D721Med (cell line): ENCODE results near the gene BAG5.

Source experiments
- DNase-seq: peaks from one replicate; pipeline ENCODE4 v3.0.0; 2011; ENCODE audit warnings: low spot score; ENCODE audit not compliant: insufficient read length
- FAIRE-seq: peaks from 2 replicates; lab custom pipeline; 2011; peaks lifted over from hg19 to GRCh38; lab: Jason Lieb, UNC
- TF ChIP-seq, protein P1 (sequence below): IDR thresholded peaks from 2 replicates; pipeline ENCODE4 v1.5.1; 2012; ENCODE audit warnings: mild to moderate bottlenecking, control low read depth; ENCODE audit not compliant: insufficient read depth; ENCODE audit errors: missing control alignments

Gene BAG5

DNA sequence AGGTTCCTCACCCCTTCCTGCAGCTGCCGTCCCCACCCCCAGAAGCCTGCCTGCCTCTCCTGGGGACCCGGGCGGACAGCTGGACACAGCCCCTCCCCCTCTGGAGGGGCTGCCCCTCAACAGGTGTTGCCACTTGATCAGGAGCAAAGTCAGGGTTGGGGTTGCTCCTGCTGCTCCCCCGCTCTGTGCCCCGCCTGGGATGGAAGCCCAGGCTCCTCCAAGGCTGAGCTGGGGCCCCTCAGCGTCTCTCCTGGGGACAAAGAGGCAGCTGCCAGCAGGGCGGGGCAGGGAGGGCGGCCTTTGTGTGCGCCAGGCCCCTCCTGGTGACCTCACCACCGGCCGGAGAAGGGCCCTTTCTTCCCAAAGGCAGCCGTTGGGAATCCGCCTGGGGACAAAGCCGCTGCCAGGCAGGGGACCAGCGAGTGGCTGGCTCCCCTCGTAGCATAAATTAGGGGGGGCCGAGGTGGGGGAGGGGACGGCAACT is 19.8 kb downstream of the BAG5 start:
- DNase-seq = no peak
- TF ChIP-seq, protein P1, sequence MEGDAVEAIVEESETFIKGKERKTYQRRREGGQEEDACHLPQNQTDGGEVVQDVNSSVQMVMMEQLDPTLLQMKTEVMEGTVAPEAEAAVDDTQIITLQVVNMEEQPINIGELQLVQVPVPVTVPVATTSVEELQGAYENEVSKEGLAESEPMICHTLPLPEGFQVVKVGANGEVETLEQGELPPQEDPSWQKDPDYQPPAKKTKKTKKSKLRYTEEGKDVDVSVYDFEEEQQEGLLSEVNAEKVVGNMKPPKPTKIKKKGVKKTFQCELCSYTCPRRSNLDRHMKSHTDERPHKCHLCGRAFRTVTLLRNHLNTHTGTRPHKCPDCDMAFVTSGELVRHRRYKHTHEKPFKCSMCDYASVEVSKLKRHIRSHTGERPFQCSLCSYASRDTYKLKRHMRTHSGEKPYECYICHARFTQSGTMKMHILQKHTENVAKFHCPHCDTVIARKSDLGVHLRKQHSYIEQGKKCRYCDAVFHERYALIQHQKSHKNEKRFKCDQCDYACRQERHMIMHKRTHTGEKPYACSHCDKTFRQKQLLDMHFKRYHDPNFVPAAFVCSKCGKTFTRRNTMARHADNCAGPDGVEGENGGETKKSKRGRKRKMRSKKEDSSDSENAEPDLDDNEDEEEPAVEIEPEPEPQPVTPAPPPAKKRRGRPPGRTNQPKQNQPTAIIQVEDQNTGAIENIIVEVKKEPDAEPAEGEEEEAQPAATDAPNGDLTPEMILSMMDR = no peak
- no peak for FAIRE-seq

DNA sequence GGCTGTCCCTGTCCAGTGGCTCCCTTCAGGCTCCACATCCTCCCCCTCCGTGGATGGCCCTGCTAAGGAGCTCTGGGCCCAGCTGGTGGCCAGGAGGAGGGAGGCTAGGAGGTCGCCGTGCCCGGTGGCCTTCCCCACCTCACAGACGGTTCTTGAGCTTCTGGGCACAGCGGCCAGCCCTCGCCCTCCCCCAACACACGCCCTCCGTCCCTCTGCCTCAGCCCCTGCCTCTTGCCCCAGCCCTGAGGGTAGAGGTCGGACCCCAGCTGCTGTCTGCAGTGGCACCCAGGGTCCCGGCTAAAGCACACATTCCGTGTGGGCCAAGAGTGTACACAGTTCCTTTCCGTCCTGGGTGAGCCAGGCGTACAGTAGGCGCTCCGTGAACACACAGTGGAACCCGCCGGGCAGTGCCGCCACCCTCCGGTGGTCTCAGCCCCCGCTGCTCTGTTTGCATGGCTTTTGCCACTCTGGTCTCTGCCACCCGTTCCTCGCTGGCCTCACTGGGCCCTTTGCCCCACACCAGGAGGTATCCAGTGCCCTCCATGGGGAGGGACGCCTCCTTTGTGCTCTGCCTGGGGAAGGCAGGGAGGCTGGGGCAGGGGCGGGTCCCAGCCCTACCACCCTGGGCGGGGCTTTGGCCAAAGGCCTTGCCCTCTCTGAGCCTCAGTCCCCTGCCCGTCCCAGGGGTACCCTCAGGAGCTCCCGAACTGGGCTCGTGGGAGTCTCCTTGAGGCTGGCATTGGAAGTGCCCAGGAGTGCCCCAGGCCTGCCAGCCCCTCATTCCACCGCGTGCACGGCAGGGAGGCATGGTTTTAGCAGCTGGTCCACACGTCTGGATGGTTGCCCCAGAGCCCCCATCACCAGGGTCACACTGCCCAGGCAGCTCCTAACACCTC is 20.5 kb downstream of the BAG5 start:
- DNase-seq (no peak), FAIRE-seq (no peak)
- TF ChIP-seq, protein P1 = no peak

DNA sequence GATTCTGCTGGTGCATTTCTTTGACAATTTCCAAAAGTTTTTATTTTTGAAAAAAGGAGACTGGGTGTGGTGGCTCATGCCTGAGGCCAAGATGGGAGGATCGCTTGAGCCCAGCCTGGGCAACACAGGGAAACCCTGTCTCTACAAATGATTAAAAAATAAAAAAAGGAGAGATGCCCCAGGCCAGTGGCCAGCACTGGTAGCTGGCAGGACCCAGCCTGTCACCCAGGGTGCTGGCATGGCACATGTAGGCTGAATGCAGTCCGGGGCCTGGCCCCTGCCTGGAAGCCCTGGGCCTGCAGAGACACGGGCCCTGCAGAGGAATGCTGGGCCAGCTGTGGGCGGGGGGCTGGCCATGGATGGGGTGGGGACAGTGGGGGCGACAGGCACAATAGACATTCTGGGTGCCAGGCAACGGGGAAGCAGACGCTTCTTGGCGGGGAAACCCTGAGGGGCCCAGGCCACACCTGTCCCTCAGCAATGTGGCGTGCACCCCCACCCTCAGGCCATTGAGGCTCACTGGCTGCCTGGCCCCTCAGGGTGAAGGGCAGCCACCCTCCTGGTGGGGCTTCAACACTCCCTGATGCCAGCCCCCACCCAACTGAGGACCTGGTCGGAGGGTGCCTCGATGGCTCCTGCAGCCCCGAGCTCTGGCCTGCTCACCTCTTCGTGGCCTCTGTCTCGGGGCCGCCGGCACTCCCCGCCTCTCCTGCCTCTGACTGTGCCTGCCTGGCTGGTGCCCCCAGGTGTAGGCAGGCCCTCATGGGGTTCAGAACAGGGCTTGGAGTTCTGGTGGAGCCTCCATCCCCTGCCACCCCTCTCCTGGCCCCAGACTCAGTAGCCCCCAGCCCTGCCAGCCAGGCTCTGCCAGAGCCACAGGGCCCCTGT is 21.4 kb downstream of the BAG5 start:
- FAIRE-seq (no peak), DNase-seq (no peak)
- TF ChIP-seq, protein P1 = no peak

DNA sequence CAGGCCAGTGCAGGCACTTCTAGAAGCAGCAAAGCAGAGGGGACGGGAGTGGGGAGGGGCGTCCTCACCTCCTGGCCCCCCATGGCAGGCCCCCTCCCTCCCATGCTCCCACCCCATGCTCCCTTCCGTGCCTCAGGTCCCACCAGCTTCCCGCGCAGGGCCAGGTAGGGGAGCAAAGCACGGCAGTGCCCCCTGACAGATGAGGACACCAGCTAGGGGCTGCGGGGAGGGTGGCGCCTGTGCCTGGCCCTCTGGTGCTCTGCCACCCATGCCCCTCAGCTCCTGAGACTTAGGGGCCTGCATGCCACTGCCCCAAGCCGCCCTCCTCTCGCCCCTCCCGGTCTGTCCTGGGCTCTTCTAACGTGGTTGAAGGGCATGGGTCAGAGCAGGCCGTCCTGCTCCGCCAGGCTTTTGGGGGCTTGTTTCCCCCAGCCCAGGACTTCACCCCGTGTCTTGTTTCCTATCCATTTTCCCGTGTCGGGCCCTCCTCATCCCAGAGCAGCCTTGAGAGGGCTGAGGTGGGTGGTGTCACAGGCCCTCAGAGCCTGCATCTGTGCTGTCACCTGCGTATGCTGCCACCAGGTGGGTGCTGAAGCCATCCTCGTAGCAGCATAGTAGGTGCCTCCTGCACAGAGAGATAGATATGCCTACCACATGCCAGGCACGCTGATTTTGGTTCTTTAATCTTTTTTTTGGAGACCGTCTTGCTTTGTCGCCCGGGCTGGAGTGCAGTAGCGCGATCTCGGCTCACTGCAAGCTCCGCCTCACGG is 23.2 kb downstream of the BAG5 start:
- no peak for FAIRE-seq
- DNase-seq = no peak
- TF ChIP-seq, protein P1 = no peak

DNA sequence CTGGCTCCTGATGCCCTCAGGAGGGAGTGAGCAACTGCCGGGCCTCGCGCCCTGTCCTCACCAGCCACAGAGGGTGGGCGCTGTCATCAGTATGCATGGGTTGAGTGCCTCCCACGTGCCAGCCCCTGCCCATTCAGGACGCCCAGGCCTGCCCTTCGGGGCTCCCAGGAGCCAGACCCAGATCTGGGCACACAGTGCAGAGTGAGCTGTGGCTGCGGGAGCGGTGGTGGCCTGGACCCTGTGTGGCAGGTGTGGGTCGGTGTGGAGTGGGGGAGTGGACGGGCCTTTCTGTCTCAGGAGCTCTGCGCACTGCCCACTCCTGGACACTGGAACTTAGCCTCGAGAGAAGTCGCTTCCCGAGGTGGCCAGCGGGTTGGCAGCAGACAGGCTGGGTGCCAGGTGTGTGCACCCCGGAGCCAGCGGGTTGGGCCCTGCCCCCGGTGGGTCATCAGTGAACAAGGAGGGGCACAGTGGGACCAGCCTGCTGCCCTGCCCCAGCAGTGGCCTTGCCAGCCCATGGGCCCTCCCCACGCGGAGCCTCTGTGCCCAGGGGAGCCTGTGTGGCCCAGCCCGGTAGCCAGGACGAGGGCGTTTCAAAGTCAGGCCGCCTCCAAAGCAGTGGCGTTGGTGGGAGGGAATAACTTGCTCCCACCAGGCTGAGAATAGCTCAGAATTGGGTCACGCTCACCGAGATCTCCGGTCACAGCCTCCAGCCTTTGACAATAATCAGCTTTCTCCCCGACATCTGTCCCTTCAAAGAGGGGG is 24.0 kb downstream of the BAG5 start:
- FAIRE-seq (no peak), DNase-seq (peak; percentile 77)
- TF ChIP-seq, protein P1 = no peak
